K562 (cell line): Measurements from ENCODE around the gene APOA1. TPM values are rescaled to one million over a fixed set of nuclear protein-coding genes. Genes with fewer than 3 reads are reported as not detected.
A peak's percentile ranks its signal among the peaks of the same experiment; 100 is the strongest.

Source experiments
- ARID1B ChIP-seq: fragments of 450-650 bp; IDR thresholded peaks from 2 replicates; pipeline ENCODE4 v1.6.1; 2016; ENCODE audit warnings: antibody characterized with exemption, mild to moderate bottlenecking, inconsistent platforms
- CEBPG ChIP-seq, 3 experiments: fragments of 200-800 bp in 1 of 3; sonication (Bioruptor generic) in 1 of 3; sonication (generic) in 1 of 3; formaldehyde crosslinking in 1 of 3; IDR thresholded peaks in 2 of 3; conservative IDR thresholded peaks in 1 of 3; 2 replicates each; pipeline versions ENCODE4 v1.6.1 to v1.8.0; 2016 to 2022; ENCODE audit warnings: missing compliant biosample characterization in 2 of 3, missing genetic modification characterization in 2 of 3, mild to moderate bottlenecking in 1 of 3, missing genetic modification reagents in 1 of 3
- FIP1L1 ChIP-seq: fragments of 200-400 bp; formaldehyde crosslinking; IDR thresholded peaks from 2 replicates; pipeline ENCODE4 v1.6.1; 2018; ENCODE audit warnings: mild to moderate bottlenecking, low read depth, low read length; ENCODE audit not compliant: poor library complexity, severe bottlenecking
- JUND ChIP-seq, 2 experiments: IDR thresholded peaks; 2 replicates in 1 of 2; 3 replicates in 1 of 2; pipeline ENCODE4 v1.6.1; 2011; ENCODE audit warnings: borderline replicate concordance in 2 of 2, low read depth in 2 of 2, low read length in 2 of 2, improper control_type of control experiment in 1 of 2, missing biosample characterization in 1 of 2, missing genetic modification characterization in 1 of 2, missing genetic modification reagents in 1 of 2
- KLF16 ChIP-seq: IDR thresholded peaks from 2 replicates; pipeline ENCODE4 v1.6.1; 2016; ENCODE audit warnings: antibody characterized with exemption
- MAX ChIP-seq: sonication (generic); formaldehyde crosslinking; IDR thresholded peaks from 2 replicates; pipeline ENCODE4 v1.9.0; 2022; ENCODE audit warnings: mild to moderate bottlenecking, missing genetic modification reagents
- RFX7 ChIP-seq: fragments of 250-450 bp; sonication (Bioruptor Pico); IDR thresholded peaks from 2 replicates; pipeline ENCODE4 v1.5.1; 2021; ENCODE audit warnings: mild to moderate bottlenecking
- USF1 ChIP-seq: sonication (generic); formaldehyde crosslinking; IDR thresholded peaks from 2 replicates; pipeline ENCODE4 v1.9.0; 2022; ENCODE audit warnings: mild to moderate bottlenecking, missing genetic modification reagents
- ZFPM2 ChIP-seq: fragments of 250-450 bp; sonication (Bioruptor Pico); IDR thresholded peaks from 2 replicates; pipeline ENCODE4 v1.5.1; 2022; ENCODE audit warnings: mild to moderate bottlenecking
- ZFX ChIP-seq: sonication (generic); formaldehyde crosslinking; IDR thresholded peaks from 2 replicates; pipeline ENCODE4 v1.8.0; 2022; ENCODE audit warnings: mild to moderate bottlenecking, missing genetic modification reagents, moderate library complexity
- ZNF146 ChIP-seq: IDR thresholded peaks from one replicate; pipeline ENCODE4 v1.6.1; 2018; ENCODE audit warnings: missing compliant biosample characterization; ENCODE audit not compliant: unreplicated experiment
- ZNF695 ChIP-seq: fragments of 450-650 bp; formaldehyde crosslinking; IDR thresholded peaks from 2 replicates; pipeline ENCODE4 v1.4.0; 2020; ENCODE audit warnings: mild to moderate bottlenecking, moderate library complexity
- polyA plus RNA-seq, 8 experiments: library from polyadenylated mRNA; depleted of rRNA in 4 of 8; stranded (reverse) in 5 of 8; unstranded in 3 of 8; fragments of >200 nt; fragmentation: Nextera tagmentation in 2 of 8; fragmentation: Illumina TruSeq in 1 of 8; extraction: Ambion mirVana in 2 of 8; extraction: Trizol in 1 of 8; gene quantifications; 2 replicates each; pipeline versions ENCODE4 v1.2.1 to v1.2.3, GENCODE V29; 2011 to 2014; ENCODE audit warnings: inconsistent platforms in 1 of 8, missing spikeins in 1 of 8
- total RNA-seq, 7 experiments: library from RNA; depleted of rRNA in 6 of 7; stranded (reverse); fragments of >200 nt in 6 of 7; fragmentation: Illumina TruSeq in 2 of 7; extraction: Trizol in 2 of 7; gene quantifications; 2 replicates each; pipeline versions ENCODE4 v1.2.1 to v1.2.3, GENCODE V29; 2011 to 2021; ENCODE audit warnings: low replicate concordance in 1 of 7
- TF ChIP-seq, protein P1 (sequence below), 3 experiments: fragments of 200-800 bp in 1 of 3; sonication (Bioruptor generic) in 1 of 3; sonication (generic) in 1 of 3; formaldehyde crosslinking in 1 of 3; IDR thresholded peaks; 2 replicates each; pipeline versions ENCODE4 v1.6.1 to v1.8.0; 2016 to 2022; ENCODE audit warnings: mild to moderate bottlenecking in 2 of 3, missing compliant biosample characterization in 2 of 3, missing genetic modification characterization in 2 of 3, missing genetic modification reagents in 1 of 3

APOA1 gene
- total and polyA plus RNA-seq, 9 of the 15 experiments (the other 6 are each of a cell fraction or from before 2014, with no cell fraction given), result 1.8 TPM; not detected in 8

DNA sequence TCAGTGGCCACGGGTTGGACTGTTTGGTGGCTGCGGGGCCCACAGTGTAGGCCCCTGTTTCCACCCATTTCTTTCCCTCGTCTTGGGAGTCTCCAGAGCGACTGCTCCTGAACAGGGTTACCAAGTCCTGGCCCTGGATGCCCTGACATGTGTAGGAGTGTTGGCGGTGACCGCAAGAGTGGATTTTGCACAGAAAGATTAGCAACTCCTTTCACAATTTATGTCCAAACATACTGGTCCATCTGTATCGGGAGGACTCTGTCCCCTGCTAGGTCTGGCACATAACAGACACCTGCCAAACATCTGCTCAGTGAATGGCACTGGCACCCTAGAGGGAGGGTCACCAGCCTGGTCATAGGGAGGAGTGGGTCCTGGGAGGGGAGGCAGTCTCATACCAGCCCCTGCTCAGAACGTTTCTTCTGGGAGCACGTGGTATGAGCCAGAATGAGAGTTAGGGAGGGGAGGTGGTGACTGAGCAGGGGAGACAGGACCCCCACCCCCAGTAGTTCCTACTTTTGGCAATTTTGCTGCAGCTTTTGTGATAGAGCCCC is 3.4 kb upstream of the APOA1 start (continued):
- no peak for TF ChIP-seq ZFPM2 (CRISPR knock-in tag)
- TF ChIP-seq CEBPG (CRISPR knock-in tag; IDR thresholded peaks at IDR 0.05), result no peak
- no peak for TF ChIP-seq CEBPG (tag; conservative IDR thresholded peaks at IDR 0.05 in 1 of 2, IDR thresholded peaks at IDR 0.05 in 1 of 2)
- peak; percentile 41; the same call in 1 of the 2 replicates for TF ChIP-seq ARID1B
- no peak for TF ChIP-seq ZNF146 (CRISPR knock-in tag)
- no peak for TF ChIP-seq ZFX (CRISPR knock-in tag)
- TF ChIP-seq KLF16, result peak; percentile 15; the same call in 1 of the 2 replicates
- no peak for TF ChIP-seq JUND (IDR thresholded peaks at IDR 0.05; ENCODE audit: borderline replicate concordance, low read depth, low read length)
- no peak for TF ChIP-seq JUND (tag; IDR thresholded peaks at IDR 0.05; ENCODE audit: borderline replicate concordance, low read depth, low read length)
- TF ChIP-seq RFX7 (CRISPR knock-in tag), result no peak
- peak; percentile 42; the same call in 1 of the 2 replicates for TF ChIP-seq MAX (CRISPR knock-in tag)
- TF ChIP-seq FIP1L1, result no peak
- peak; percentile 23; the same call in 1 of the 2 replicates for TF ChIP-seq USF1 (CRISPR knock-in tag)
- TF ChIP-seq ZNF695 (CRISPR knock-in tag), result no peak
- TF ChIP-seq, protein P1, sequence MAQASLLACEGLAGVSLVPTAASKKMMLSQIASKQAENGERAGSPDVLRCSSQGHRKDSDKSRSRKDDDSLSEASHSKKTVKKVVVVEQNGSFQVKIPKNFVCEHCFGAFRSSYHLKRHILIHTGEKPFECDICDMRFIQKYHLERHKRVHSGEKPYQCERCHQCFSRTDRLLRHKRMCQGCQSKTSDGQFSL (CRISPR knock-in tag; IDR thresholded peaks at IDR 0.05), result no peak
- TF ChIP-seq, protein P1 (tag; IDR thresholded peaks at IDR 0.05), result no peak
